Breast epithelium (tissue), 4 donors: Measurements from ENCODE around the gene TCTA. TPM values are rescaled to one million over a fixed set of nuclear protein-coding genes. Genes with fewer than 3 reads are reported as not detected.

Experiments
- DNase-seq, 2 donors: peaks; one replicate each; pipeline ENCODE4 v3.0.0-alpha.2; 2019; ENCODE audit warnings: low spot score in 2 of 2
- H3K27ac ChIP-seq, 2 donors: fragments of 200-600 bp; sonication (generic) in 1 of 2; one replicate each; pipeline ENCODE4 v1.5.1; 2016 to 2019; ENCODE audit warnings: mild to moderate bottlenecking in 1 of 2
- H3K27me3 ChIP-seq, 2 donors: fragments of 200-600 bp; sonication (generic) in 1 of 2; one replicate each; pipeline versions ENCODE4 v1.5.1 to v1.6.0; 2017 to 2019; ENCODE audit warnings: control low read depth in 1 of 2, mild to moderate bottlenecking in 1 of 2
- H3K36me3 ChIP-seq: fragments of 200-600 bp; one replicate; pipeline ENCODE4 v1.5.1; 2019
- H3K4me1 ChIP-seq, 2 donors: fragments of 200-600 bp; sonication (generic); one replicate each; pipeline ENCODE4 v1.5.1; 2016 to 2019; ENCODE audit warnings: control low read depth in 1 of 2
- H3K4me3 ChIP-seq, 3 donors: fragments of 200-600 bp; sonication (generic); 1 replicate in 2 of 3; 2 replicates in 1 of 3; pipeline ENCODE4 v1.5.1; 2016 to 2019; ENCODE audit warnings: mild to moderate bottlenecking in 3 of 3, moderate library complexity in 2 of 3
- H3K9me3 ChIP-seq, 2 donors: fragments of 200-600 bp; sonication (generic) in 1 of 2; one replicate each; pipeline ENCODE4 v1.5.1; 2016 to 2019; ENCODE audit warnings: control low read depth in 1 of 2
- POLR2A ChIP-seq: fragments of 450-650 bp; IDR thresholded peaks from one replicate; pipeline ENCODE4 v1.6.1; 2016; ENCODE audit warnings: antibody characterized with exemption, mild to moderate bottlenecking, moderate library complexity
- POLR2AphosphoS5 ChIP-seq, 3 donors: sonication (generic); formaldehyde crosslinking; IDR thresholded peaks; one replicate each; pipeline ENCODE4 v1.6.1; 2017; ENCODE audit warnings: antibody characterized with exemption in 3 of 3
- intact Hi-C: fragments of 100-400 bp; cut with DNase I; formaldehyde crosslinking; loops from one replicate; pipeline ENCODE4 v1.15.1; 2023; ENCODE audit warnings: low total_unique reads
- total RNA-seq, 3 donors: library from RNA; depleted of rRNA; stranded (reverse); fragments of >200 nt; gene quantifications; one replicate each; pipeline ENCODE4 v1.1.0, GENCODE V29; 2016
- TF ChIP-seq, protein P1 (sequence below), 3 donors: fragments of 450-650 bp; IDR thresholded peaks; one replicate each; pipeline ENCODE4 v1.5.1; 2016 to 2017; ENCODE audit warnings: antibody characterized with exemption in 3 of 3, mild to moderate bottlenecking in 3 of 3, moderate library complexity in 3 of 3

The TCTA gene, protein sequence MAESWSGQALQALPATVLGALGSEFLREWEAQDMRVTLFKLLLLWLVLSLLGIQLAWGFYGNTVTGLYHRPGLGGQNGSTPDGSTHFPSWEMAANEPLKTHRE
- 10 to 100 TPM; 22.6 to 29.0 (median 25.9) TPM for total RNA-seq

DNA sequence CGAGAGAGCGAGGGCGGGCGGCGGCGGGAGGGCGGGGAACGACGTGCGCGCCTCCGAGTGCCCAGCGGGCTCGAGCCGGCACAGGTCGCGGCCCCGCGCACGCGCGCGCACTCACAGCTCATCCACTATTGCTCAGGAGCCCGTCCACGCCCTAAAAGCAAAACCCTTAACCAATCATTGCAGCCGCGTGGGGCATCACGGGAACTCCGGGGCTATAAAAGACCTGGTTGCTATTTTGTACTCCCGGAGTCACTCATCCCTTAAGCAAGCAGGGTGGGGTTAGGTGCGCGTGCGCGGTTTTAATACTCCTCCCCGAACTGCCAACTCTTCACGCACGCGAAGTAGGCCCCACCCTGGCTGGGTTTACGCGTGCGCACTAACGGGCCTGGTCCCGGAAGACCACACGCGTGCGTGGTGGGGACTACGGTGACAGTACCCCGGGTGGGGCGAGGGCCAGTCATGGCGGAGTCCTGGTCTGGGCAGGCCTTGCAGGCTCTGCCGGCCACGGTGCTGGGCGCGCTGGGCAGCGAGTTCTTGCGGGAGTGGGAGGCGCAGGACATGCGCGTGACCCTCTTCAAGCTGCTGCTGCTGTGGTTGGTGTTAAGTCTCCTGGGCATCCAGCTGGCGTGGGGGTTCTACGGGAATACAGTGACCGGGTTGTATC is at the start of gene TCTA, which contains the start of gene RHOA:
Gene TCTA, plus strand, starts transcription at position 456 of the 664 bp plus-strand sequence. Its CDS starts 4 bp downstream, at position 460.
Gene RHOA, minus strand, starts transcription at position 9 of the 664 bp plus-strand sequence. CDS start 36,387 bp downstream, outside the sequence.
- Histone ChIP-seq H3K27ac (peak within 1 kb of the TSS; percentile 99), H3K4me3 (peak within 1 kb of the TSS; percentile 90 to 98 (median 92)), H3K9me3 (no peaks in the 10 kb centered on the region), H3K4me1 (peaks cover 7 to 21% of the 10 kb centered on the region in 2 donors), H3K27me3 (no peaks in the 10 kb centered on the region), H3K36me3 (no peaks in the 10 kb centered on the region)
- TF ChIP-seq POLR2AphosphoS5 (IDR thresholded peaks at IDR 0.05) (peak; percentile 80 to 90 (median 90)), POLR2A (peak; percentile 92)
- TF ChIP-seq, protein P1, sequence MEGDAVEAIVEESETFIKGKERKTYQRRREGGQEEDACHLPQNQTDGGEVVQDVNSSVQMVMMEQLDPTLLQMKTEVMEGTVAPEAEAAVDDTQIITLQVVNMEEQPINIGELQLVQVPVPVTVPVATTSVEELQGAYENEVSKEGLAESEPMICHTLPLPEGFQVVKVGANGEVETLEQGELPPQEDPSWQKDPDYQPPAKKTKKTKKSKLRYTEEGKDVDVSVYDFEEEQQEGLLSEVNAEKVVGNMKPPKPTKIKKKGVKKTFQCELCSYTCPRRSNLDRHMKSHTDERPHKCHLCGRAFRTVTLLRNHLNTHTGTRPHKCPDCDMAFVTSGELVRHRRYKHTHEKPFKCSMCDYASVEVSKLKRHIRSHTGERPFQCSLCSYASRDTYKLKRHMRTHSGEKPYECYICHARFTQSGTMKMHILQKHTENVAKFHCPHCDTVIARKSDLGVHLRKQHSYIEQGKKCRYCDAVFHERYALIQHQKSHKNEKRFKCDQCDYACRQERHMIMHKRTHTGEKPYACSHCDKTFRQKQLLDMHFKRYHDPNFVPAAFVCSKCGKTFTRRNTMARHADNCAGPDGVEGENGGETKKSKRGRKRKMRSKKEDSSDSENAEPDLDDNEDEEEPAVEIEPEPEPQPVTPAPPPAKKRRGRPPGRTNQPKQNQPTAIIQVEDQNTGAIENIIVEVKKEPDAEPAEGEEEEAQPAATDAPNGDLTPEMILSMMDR (IDR thresholded peaks at IDR 0.05), result no peak
- DNase-seq, result peak; percentile 99 to 100
- intact Hi-C loops, result no loop called here

DNA sequence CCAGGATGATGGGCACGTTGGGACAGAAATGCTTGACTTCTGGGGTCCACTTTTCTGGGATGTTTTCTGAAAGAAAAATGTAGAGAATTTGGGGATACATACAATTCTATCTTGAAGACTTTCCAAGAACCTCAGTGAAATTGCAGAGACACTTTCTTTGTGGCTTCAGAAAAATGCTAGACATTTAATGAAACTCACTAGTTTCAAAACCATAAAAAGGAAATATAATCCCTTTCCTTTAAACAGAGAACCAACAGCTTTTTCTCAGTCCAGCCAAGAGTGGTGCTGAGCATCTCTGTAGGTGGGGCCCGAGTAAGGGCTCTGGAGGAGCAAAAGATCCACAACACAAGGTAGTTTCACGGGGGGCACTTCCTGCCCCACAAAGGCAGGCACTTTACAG is 49.7 kb upstream of the TCTA start:
- H3K27me3 ChIP-seq, result no peaks in the 10 kb centered on the region
- no peak for DNase-seq
- no peaks in the 10 kb centered on the region for H3K9me3 ChIP-seq
- H3K27ac ChIP-seq, result peak overlapping the region in 1 of 2 donors; percentile 18
- H3K4me3 ChIP-seq, result no peak overlapping the region
- TF ChIP-seq, protein P1 (IDR thresholded peaks at IDR 0.05), result no peak
- no peak for TF ChIP-seq POLR2AphosphoS5 (IDR thresholded peaks at IDR 0.05)
- TF ChIP-seq POLR2A, result no peak
- no peaks in the 10 kb centered on the region for H3K36me3 ChIP-seq
- peaks cover 0 to 5% of the 10 kb centered on the region in 2 donors for H3K4me1 ChIP-seq
- intact Hi-C loops, result no loop called here

DNA sequence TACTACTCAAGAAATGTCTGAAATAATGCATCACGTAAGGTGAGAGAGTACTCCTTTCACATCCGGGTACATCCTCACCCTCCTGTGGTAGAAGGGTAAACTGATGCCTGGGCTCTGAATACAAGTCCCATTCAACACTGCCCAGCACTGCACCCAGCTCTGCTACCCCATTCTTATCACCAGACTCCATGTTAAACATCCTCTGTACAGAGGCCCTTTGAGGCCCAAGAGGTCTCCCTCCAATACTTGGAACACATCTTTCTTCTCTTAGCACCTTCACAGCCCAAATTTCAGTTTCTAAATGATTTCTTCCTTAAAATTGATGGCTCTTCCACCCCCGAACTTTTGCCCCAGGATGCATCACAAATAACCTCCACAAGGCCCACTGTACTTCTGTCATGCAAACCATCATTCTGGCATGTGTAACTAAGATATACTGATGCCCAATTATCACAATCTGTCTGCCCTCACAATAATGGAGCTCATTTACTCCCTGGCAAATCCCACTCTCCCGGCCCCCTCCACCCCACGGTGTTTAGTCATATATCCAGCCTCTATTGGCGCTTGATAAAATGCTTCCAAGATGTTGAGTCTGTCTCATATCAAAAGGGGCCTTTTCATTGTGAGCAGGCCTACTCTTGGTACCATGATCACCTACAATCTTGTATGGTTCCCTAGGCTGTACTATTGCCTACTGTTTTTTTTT is 41.5 kb upstream of the TCTA start:
- no peaks in the 10 kb centered on the region for H3K4me1 ChIP-seq
- intact Hi-C loops, result loop anchor here (5.0 kb wide), 1 partner anchor 367 kb away; no protein-coding TSS in a partner anchor
- H3K36me3 ChIP-seq, result no peaks in the 10 kb centered on the region
- no peaks in the 10 kb centered on the region for H3K27me3 ChIP-seq
- no peak overlapping the region for H3K27ac ChIP-seq
- TF ChIP-seq POLR2AphosphoS5 (IDR thresholded peaks at IDR 0.05) (no peak), POLR2A (no peak)
- TF ChIP-seq, protein P1 (IDR thresholded peaks at IDR 0.05), result no peak
- no peaks in the 10 kb centered on the region for H3K9me3 ChIP-seq
- H3K4me3 ChIP-seq, result no peak overlapping the region
- DNase-seq, result no peak

DNA sequence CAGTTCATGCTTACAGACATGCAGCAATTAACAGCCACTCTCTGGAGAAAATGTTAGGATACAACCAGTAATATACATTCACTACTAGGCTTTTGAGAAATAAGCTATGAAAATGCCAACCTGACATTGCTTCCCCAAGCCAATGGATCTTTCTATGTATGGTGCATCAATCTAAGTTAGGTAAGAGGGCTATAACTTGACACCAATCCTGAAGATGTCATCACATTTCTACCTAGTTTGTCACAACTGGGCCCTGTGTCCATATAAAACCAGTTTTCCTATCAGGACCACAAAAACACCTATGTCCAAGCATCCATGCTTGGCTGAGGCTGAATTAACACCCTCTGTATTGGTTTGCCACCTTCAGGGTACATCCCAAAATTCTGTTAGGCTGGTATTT is 40.3 kb upstream of the TCTA start:
- Histone ChIP-seq H3K4me3 (no peak overlapping the region), H3K27ac (no peak overlapping the region), H3K36me3 (no peaks in the 10 kb centered on the region), H3K9me3 (no peaks in the 10 kb centered on the region), H3K27me3 (no peaks in the 10 kb centered on the region), H3K4me1 (no peaks in the 10 kb centered on the region)
- intact Hi-C loops, result loop anchor here (5.0 kb wide), 1 partner anchor 365 kb away; no protein-coding TSS in a partner anchor
- TF ChIP-seq POLR2AphosphoS5 (IDR thresholded peaks at IDR 0.05) (no peak), POLR2A (no peak)
- TF ChIP-seq, protein P1 (IDR thresholded peaks at IDR 0.05), result no peak
- DNase-seq, result no peak

DNA sequence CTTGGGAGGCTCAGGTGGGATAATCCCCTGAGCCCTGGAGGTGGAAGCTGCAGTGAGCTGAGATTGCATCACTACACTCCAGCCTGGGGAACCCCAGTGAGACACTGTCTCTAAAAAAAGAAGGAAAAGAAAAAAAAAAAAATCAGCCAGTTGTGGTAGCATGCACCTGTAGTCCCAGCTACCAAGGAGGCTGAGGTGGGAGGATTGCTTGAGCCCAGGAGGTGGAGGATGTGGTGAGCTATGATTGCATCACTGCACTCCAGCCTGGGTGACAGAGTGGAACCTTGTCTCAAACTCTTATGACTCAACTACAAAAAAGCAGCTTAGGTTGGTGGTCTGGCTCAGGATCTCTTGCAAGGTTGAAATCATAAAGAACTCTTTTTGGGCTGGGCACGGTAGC is 34.7 kb upstream of the TCTA start:
- Histone ChIP-seq H3K9me3 (no peaks in the 10 kb centered on the region), H3K4me3 (no peak overlapping the region), H3K4me1 (peaks cover 0 to 4% of the 10 kb centered on the region in 2 donors), H3K27ac (no peak overlapping the region), H3K27me3 (no peaks in the 10 kb centered on the region), H3K36me3 (no peaks in the 10 kb centered on the region)
- DNase-seq, result no peak
- intact Hi-C loops, result no loop called here
- TF ChIP-seq POLR2AphosphoS5 (IDR thresholded peaks at IDR 0.05) (no peak), POLR2A (no peak)
- TF ChIP-seq, protein P1 (IDR thresholded peaks at IDR 0.05), result no peak
